Measurements from ENCODE around the gene ANKRD17. TPM values are rescaled to one million over a fixed set of nuclear protein-coding genes. Genes with fewer than 3 reads are reported as not detected.
A peak's percentile ranks its signal among the peaks of the same experiment; 100 is the strongest.

ANKRD17 gene
- total RNA-seq, 1 donor, result 80.7 TPM

DNA sequence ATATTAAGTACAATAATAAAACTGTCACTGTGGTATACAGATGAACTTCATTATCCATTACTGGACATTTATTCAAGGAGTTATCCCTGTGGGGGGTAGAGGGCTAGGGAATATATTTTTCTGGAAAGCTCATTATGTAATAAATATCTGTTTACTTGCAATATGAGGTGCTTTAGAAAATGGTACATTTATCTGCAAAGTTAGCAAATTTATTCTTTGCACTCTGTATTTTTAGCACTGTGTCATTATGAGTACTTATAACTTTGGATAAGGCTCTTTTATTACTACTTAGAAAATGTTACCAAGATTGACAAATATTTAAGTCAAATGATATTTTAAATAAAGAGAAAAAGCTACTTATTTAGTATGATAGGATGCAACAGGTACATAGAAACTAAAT is 37.8 kb downstream of the ANKRD17 start:
- no peak overlapping the region for H3K4me3 ChIP-seq (ENCODE audit: low read depth, low read length)
- TF ChIP-seq CTCF (IDR thresholded peaks at IDR 0.05; ENCODE audit: insufficient read depth, low read depth, low read length), result no peak
- no peak for DNase-seq (ENCODE audit: low read depth)

- peak; percentile 28 for DNase-seq (ENCODE audit: low read depth)
- H3K4me3 ChIP-seq (ENCODE audit: low read depth, low read length), result no peak overlapping the region
- no peak for TF ChIP-seq CTCF (IDR thresholded peaks at IDR 0.05; ENCODE audit: insufficient read depth, low read depth, low read length)
Observed at GRCh38 chr4:73213916-73214653, 44.5 kb downstream of the ANKRD17 start.

- TF ChIP-seq CTCF (IDR thresholded peaks at IDR 0.05; ENCODE audit: insufficient read depth, low read depth, low read length), result no peak
Observed at GRCh38 chr4:73212982-73213730, 45.4 kb downstream of the ANKRD17 start.

DNA sequence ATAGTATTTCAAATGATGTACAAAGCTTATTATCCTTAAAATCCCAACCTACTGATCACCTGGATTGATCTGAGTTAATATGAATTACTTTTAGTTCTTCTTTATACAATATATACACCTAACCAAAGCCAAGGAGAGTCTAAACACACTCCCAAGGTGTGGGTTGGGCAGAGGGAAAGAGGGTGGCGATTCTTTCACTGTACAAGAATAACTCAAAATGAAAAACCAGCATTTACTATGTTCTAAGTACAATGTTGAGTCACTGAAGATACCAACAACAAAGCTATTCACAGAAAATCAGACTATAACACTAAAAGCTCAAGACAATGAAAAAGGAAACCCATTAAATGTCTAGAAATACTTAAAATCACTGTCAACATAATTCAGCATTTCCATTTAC is 46.6 kb downstream of the ANKRD17 start:
- TF ChIP-seq CTCF (IDR thresholded peaks at IDR 0.05; ENCODE audit: insufficient read depth, low read depth, low read length), result no peak
- H3K4me3 ChIP-seq (ENCODE audit: low read depth, low read length), result no peak overlapping the region
- no peak for DNase-seq (ENCODE audit: low read depth)

More at GRCh38 chr4:73212982-73213730, 45.4 kb downstream of the ANKRD17 start:
- no peak overlapping the region for H3K4me3 ChIP-seq (ENCODE audit: low read depth, low read length)
- DNase-seq (ENCODE audit: low read depth), result no peak

DNA sequence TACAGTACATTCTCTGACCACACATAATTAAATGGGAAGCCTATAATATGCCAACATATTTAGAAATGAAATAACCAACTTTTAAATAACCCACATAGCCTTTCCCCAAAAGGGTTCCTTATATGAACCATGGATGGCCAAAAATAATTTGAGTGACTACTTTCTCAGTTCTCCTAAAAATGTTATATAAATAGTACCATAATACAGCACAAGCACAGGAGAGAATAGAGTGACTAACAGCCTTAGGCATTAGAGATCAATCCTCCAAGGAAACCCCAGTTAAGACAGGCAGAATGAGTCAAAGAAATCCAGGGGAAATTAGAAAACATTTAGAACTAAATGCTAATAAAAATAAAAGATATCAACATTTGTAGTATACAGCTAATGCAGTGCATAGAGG is 50.2 kb downstream of the ANKRD17 start:
- no peak for TF ChIP-seq CTCF (IDR thresholded peaks at IDR 0.05; ENCODE audit: insufficient read depth, low read depth, low read length)
- DNase-seq (ENCODE audit: low read depth), result no peak
- no peak overlapping the region for H3K4me3 ChIP-seq (ENCODE audit: low read depth, low read length)

DNA sequence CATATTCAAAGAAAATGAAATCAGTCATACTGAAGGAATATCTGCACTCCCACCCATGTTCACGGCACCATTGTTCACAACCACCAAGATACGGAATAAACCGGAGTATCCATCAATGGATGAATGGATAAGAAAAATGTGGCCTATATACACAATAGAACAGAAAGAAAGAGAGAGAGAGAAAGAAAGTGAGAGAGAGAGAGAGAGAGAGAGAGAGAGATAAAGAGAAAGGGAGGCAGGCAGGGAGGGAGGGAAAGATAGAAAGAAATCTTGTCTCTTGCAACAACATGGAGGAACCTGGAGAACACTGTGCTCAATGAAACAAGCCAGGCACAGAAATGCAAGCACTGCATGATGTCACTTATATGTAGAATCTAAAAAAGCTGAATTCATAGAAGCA is 52.4 kb downstream of the ANKRD17 start:
- H3K4me3 ChIP-seq (ENCODE audit: low read depth, low read length), result no peak overlapping the region

More for the DNA sequence above, 52.4 kb downstream of the ANKRD17 start:
- DNase-seq (ENCODE audit: low read depth), result no peak
- TF ChIP-seq CTCF (IDR thresholded peaks at IDR 0.05; ENCODE audit: insufficient read depth, low read depth, low read length), result no peak
